Endothelial cell of hepatic sinusoid (primary cell): ENCODE data around the gene RFX2.
"Not testable (repeated sequence)": the region's sequence is repeated elsewhere in the genome, so short reads cannot be mapped to it uniquely, and the experiment has no call there.

Experiments
- in situ Hi-C: cut with HindIII; loops from 2 replicates; pipeline ENCODE4 v1.10.0; 2017; ENCODE audit warnings: low sequenced_read_pairs

The RFX2 gene

DNA sequence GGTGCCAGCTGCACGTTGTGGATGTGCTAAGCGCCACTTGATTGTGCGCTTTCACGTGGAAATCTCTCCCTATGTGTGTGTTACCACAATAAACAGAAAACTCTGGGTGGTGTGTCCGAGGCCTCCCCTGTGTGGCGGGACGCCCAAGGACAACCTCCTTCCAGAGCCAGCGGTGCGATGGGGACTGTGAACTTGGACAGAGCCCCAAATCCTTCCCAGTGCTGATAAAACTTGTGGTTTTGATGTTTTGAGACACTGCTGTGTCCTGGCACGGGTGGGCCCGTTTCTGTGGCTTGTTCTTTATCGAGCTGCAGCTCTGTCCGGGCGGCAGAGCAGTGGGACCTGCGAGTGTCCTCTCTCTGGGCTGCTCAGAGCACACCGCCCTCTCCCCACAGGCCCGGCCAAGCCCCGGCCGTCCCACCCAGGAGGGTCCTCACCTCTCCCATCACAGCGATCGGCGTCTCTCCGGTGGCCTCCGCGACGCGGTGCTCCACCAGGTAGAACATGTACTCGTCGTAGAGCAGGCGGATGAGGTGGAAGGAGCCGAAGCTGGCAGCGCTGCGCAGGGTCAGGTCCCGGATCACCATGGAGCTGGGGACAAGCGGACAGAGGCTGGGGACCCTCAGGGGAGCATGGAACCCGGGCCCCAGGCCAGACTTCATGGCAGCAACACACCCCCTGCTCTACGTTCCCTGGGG lies 113.5 kb downstream of the RFX2 start:
- in situ Hi-C loops: no loop called here

DNA sequence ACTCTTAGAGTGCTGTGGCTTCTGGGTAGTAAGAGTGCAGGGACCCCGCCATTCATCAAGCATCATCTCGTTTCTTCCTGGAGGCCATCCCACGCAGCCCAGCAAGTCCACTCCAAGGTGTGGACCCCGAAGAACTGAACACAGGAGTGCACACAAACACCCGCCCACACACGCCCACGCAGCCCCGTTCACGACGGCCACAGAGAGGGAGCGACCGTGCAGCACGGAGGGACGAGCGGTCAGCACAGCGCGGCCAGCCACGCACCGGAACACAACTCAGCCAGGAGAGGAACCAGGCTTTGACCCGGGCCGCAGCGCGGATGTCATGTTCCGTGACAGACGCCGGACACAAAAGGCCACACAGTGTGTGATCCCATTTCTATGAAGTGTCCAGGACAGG lies 114.2 kb downstream of the RFX2 start:
- in situ Hi-C loops: no loop called here

DNA sequence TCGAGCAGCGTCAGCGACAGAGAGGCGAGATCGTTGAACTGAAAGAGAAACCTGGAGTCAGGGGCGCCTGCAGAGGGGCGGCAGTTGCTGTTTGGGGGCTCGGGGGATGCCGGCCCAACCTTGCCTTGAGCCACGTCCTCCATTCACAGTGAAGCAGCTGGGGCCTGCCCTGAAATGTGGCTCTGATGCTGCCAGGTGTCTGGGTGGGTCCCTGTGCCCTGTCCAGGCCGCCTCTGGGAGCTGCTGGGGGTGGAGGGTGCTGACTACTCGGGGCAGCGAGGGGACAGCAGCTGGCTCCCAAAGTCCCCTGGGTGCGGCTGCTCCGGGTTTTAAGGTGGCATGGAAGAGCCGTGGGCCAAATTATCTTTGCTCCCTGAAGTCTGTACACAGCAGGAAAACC lies 114.7 kb downstream of the RFX2 start:
- in situ Hi-C loops: no loop called here

DNA sequence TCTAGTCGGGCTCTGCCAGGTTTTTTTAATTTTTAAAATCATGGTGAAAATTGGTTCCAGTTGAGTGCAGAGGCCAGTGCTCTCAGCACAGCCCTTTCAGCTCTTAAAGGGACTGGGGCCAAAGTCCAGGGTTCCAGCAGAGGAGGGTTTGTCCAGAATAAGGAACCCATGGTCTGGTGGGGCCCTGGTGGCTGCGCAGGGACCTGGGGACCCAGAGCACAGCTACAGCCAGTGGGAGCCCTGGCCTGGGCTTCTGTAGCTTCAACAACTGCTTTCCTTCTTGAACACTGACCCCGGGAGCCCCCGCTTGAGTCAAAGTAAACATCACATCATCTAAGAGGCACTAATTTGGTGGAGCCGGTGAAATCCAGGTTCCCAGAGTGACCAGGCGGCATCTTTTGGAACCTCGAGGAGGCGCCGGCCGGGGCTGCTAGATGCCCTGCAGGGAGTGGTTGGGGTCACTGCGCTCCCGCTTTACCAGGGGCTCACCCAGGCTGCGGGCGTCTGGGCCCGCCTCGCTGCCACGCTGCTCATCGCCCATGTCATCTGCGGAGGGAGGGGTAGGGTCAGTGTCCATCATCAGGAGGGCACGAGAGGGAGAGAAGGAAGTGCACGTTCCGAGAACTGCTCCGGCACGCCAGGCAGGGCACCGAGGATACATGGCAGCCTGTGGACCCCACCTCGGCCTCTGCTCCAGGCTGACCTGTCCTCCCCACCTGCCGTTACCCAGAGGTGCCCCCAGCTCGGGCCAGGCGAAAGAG lies 115.7 kb downstream of the RFX2 start:
- in situ Hi-C loops: no loop called here

DNA sequence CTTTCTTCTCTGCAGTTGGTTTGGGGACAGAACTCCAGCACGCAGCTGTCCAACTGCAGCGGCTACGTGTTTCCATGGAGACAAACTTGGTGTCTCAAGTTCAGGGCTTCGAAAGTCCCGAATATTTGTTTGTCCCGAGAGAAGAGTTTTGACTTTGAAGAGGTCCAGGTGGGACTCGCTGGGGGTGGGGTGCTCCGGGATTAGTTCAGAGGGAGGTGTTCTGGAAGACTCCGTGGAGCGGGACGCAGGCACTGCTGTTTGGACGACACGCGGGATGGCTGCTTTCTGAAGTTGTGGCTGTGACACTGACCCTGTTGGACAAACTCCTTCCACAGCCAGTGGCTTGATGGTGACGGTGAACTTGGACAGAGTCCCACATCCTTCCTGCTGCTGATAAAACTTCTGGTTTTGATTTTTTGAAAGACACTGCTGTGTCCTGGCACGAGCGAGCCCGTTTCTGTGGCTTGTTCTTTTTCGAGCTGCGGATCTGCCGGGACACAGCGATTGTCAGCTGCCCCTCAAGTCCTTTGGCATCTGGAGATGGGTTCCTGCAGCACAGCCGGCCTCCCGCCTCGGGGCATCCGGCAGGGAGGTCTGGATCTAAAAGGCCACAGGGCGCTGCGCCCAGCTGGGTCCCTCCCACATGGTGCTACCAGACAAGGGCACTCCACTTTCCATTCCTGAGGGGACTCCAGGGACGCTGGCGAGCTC lies 116.5 kb downstream of the RFX2 start:
- in situ Hi-C loops: no loop called here

DNA sequence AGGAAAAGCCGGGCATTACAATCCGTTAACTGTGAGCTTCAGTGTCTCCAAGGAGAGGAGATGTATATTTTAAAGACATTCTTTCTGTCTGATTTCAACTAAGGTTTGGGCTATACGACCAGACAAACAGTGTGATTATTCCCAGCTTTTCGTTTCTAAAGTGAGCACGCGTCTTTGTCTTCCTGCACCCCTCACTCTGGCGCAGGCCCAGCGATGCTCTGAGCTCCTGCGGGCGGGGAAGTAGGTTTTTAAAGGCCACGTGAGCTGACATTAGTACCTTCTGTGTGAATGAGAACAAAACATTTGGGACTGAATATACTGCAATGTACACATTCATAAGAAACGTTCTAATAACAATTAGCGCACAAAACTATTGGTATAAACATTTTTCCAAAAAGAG lies 117.1 kb downstream of the RFX2 start:
- in situ Hi-C loops: no loop called here

DNA sequence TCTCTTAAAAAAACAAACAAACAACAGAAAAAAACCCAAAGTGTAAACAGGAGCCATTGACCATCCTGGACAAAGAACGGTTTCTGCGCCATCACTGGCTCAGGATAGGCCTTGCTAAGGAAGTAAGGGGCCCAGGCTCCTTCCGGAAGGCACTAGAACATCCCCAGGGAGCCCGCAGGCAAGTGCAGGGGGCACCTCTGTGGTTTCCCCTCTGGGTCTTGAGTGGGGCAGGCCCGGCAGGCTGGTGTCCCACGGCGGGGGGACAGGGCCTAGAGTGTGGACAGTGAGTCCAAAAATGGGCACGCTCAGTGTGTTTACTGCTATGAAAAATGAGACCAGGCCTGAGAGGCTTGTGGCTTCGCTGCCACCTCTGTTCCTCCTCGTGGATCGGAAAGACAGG lies 117.5 kb downstream of the RFX2 start:
- in situ Hi-C loops: no loop called here

DNA sequence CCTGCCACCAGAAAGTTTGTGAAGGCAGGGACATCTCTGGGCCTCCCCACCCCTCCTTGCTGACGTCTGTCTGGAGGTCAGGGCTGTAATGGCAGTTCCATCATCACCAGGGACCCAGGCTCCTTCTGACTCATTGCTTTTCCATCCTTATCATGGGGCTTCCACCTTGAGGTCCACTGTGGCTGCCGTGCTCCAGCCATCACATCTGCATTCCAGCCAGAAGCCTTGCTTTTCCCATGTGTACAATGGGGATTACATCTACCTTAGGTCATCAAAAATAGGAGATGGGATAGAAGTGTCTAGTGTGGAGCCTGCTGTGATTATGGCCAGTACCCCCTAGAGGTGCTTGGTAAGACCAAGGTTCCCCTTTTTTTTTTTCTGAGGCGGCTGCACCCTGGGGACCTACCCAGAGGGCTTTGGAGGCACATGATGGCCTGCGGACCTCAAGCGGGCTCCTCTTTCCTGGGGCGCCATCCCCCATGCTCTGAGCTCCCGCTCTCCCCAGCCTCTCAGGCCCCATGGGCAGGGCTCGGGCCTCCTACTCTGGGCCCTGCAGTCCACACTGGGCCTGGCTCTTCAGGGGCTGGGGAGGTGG lies 119.0 kb downstream of the RFX2 start:
- in situ Hi-C loops: no loop called here

DNA sequence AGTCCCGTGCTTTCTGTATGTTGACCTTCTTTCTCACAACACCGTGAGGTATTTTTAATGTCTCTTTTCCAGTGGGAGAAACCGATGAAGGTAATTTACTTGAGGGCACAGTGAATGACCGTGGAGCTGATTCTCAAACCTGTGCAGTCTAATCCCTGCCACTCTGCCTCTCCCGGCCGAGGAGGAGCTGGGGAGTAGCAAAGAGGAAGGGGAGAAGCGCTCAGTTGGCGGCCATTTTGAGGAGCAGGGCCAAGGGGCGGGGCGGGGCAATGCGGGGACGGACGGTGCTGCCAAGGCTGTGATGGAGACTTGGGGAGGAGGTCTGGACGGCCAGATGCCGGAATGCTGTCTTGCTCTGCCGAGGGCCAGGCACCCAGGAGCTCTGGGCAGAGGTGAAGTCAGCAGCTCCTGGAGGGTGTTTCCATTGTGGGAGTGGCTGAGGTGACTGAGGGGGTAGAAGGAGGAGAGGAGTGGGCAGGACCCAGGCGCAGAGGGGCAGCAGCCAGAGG lies 120.0 kb downstream of the RFX2 start:
- in situ Hi-C loops: no loop called here

DNA sequence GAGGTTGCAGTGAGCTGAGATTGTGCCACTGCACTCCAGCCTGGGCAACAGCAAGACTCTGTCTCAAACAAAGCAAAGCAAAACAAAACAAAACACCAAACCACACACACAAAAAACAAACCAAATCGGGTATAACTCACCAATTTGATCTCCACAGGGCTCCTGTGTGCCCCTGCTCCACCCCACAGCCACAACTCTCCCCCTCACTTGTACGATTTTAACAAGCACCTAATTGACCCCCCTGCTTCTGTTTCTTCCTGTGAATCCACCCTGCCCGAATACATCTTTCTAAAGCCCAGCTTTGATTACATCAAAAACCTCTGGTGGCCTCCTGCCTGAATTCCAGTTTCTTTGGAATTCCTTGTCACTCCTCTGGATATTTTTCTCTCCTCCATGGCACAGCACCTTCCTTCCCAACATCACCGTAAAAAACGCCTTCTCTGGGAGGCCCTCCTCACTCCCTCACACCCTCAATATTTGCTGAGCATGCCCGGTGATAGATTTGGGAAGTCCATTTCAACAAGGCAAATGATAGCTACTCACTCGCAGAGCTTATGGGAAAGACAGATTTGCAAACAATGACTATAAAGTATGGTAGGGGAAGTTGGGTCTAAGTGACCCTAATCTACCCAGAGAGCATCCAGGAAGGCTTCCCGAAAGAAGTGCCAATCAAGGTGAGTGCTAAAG lies 120.8 kb downstream of the RFX2 start:
- in situ Hi-C loops: no loop called here

DNA sequence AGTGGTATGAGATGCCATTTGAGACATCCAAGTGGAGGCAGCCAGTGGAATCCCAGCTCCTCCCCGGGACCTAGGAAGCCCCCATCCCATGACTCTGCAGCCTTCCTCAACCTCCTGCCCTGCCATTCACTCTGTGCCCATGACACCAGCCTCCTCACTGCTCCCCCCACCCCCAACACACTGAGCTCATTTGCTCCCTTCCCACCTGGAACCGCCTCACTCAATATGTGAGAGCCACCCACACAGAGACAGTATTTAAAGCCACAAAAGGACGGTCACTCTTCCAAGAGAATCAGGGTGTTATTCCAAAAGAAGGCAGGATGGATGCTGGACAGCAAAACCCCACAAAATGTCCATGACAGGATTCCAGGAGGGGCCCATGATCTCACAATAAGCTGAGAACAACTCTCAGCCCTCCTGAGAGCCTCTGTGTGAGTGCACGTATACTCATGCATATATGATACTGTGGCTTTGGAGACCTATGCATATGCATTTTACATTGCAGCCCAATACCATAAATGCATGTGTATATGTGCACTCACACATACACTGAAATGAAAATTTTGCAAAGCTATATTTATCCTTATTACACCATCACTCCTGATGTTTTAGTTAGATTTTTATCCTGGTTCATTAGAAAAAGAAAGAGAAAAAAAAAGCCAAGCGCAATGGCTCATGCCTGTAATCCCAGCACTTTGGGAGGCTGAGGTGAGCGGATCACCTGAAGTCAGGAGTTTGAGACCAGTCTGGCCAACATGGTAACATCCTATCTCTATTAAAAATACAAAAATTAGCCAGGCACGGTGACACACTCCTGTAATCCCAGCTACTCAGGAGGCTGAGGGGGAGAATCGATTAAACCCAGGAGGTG lies 121.5 kb downstream of the RFX2 start:
- in situ Hi-C loops: no loop called here

DNA sequence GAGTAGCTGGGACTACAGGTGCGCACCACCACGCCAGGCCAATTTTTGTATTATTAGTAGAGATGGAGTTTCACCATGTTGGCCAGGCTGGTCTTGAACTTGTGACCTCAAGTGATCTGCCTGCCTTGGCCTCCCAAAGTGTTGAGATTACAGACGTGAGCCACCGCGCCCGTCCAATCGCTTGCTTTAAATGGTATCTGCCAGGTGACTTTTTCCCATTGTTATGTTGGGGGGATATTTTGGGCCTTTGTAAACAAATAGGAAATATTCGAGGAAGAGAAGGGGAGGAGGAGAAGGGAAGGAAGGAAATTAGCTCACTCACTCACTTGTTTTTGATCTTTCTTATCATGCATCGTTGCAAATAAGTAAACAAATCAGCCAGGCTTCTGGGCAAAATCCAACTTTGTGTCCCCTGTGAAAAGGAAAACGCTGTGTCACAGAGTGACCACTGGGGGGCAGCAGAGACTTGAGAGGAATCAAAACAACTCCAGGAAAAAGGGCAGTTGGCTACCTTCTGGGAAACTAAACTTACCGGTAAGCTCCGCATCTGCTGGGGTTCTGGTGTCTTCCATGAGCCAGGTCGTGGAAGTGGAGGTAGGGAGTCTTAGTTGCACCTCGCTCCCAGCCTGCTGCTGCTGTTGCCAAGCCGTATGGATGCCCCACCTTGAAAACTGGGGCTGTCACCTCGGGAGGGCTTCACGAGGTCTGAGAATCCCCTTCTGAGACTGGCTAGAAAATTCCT lies 123.1 kb downstream of the RFX2 start:
- in situ Hi-C loops: no loop called here

DNA sequence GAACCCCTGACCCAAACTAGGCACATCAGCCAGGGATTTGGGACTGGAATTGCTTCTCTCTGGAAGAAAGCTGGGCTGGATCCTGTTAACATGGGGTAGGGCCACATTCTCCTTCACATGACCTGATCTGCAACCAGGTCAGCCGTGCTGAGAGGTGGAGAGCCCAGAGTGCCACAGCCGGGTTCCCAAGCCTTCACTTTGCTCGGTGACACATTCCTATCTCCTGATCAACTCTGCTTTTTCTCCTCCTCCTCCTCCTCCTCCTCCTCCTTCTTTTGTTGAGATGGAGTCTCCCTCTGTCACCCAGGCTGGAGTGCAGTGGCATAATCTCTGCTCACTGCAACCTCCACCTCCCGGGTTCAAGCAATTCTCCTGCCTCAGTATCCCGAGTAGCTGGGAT lies 124.5 kb downstream of the RFX2 start:
- in situ Hi-C loops: not testable (repeated sequence)

DNA sequence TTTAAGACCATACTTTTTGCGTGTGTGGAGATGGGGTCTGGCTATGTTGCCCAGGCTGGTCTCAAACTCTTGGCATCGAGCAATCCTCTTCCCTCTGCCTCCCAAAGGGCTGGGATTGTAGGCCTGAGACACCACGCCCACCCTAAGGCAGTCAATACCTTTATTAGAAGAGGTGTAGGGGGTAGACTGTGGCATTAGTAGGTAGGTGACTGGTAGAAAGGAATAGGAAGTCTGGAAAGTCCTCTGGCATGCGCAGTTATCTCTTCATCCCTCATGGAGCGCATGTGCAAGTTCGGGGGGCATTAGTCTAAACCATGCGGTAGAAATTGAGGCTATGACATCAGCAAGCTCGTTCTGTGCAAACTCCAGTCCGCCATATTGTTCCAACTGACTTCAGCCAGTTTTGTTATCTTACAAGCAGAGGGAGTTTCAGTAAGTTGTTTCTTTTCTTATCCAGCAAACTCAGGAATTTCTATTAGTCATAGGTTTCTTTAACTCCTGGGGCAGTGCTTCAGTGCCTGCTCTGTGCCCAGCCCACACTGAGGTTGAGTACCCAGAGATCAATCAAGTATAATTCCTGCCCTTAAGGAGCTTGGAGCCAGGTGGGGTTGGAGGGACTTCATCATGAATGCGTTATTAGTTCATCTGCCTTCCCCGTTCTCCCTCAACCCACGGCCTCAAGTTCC lies 125.1 kb downstream of the RFX2 start:
- in situ Hi-C loops: no loop called here

DNA sequence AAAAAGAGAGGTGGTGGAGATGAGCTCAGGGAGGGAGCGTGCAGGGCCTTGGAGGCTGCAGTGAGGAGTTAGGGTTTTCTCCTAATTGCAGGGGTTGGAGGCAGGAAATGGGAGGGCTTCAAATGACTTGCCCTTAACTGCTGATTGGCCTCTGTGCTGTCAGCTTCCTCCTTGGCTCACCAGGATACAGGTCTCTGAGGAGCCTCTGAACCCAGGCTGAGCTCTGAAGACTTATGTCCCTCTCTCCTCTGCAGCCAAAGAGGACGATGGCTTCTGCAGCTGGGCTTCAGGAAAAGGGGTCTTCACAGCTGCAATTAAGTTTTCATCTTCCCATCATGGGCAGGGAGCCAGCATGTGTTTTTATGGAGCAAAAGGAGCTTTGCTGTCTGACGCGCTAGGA lies 125.7 kb downstream of the RFX2 start:
- in situ Hi-C loops: no loop called here

DNA sequence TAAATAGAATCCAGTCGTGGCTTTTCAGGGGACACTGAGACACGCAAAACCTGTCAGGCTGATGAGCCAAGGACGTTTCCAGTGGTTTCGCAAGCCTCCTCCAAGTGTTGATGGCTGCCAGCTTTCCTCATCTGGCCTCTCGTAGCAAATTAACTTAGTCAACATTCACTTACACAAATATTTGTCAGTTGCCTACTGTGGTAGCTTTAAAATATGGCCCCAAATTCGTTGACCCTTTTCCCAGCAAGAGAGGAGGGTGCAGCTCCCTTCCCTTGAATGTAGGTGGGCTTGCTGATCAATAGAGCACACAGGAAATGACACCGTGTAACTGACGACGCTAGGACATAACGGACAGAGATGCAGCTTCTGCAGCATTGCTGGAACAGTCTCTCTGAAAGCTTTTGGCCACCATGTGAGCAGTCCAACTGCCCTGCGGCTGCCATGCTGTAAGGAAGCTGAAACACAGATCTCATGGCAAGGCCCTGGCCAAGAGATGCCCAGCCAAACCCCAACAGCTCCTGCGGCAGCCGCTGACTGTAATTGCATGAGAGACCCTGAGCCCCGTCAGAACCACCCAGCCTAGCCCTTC lies 126.8 kb downstream of the RFX2 start:
- in situ Hi-C loops: no loop called here

DNA sequence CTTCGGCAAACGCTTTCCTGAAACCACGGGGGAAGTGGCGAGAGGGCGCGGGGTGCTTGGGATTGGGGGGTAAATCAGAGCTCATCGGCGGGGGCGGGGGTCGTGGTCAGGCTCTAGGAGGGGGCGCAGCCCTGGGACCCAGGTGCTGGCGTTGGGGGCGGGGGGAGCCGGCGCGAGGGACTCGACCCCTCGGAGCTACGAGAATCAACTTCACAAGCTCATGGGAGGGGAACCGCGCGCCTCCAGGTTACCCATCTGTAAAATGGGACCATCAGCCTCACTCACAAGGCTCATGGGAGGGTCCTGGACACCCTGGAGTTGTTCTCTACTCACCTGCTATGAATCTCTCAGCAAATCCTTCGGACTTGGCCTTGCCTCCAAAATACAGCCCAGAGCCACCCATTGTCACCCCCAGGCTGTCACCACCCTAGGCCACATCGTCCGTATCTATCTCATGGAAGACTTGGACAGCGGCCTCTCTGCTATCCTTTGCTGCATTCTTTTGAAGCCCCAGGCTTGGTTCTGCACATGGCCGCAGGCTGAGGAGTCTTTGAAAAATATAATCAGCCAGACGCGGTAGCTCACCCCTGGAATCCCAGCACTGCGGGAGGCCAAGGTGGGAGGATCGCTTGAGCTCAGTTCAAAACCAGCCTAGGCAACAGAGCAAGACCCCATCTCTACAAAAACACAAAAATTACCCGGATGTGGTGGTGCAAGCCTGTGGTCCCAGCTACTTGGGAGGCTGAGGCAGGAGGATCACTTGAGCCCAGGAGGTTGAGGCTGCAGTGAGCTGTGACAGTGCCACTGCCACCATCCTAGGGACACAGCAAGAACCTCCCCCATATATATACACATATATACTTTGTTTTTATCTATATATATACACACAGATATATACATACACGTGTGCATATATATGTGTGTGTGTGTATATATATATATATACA lies 131.4 kb downstream of the RFX2 start:
- in situ Hi-C loops: no loop called here
